ENCODE data around the gene RAMP3.
"Not testable (repeated sequence)": the region's sequence is repeated elsewhere in the genome, so short reads cannot be mapped to it uniquely, and the experiment has no call there.

The RAMP3 gene

GRCh38 chr7:45196374-45196773 lies 38.8 kb downstream of the RAMP3 start:
- DNase-seq (ENCODE audit: low read depth) = peak; percentile 20

DNA sequence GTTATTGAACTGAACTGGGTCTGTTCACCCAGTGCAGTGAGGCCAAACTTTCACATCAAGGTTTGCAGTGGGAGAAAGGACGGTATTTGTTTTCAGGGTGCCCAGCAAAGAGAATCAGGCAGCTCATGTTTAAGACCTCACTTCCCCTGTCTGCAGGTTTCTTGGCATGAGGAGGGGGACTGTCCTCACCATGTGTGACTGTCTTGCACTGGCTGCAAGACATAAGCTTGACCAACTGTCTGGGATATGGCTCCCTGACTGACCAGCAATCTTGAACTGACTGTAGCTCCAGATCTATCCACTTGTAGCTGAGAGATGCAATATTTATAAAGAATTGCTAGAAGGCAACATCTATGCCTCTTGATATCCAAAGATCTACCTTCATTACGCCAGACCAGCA lies 39.9 kb downstream of the RAMP3 start:
- DNase-seq (ENCODE audit: low read depth) = no peak

GRCh38 chr7:45198986-45199385 lies 41.4 kb downstream of the RAMP3 start:
- no peak for DNase-seq (ENCODE audit: low read depth)

DNA sequence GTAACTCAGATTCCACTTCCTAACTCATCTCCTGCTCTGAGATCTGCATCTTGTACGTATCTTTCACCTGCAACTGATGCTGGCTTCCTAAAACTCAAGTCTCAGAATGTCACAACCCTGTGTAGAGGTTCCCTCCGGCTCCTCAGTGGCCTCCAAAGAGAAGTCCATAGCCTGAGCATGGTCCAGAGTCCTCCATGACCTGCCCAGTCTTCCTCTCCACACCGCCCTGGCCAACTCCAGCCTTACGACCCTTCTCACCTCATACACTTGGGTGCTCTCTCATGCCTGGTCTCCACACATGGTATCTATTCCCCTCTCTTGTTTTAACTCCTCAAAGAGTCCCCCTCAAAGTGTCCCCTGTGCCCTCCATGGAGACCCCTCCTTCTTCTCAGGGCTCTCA lies 41.9 kb downstream of the RAMP3 start:
- no peak for DNase-seq (ENCODE audit: low read depth)

- no peak for DNase-seq (ENCODE audit: low read depth)
These were observed 45.0 kb downstream of the RAMP3 start for GRCh38 chr7:45202625-45203024.

DNA sequence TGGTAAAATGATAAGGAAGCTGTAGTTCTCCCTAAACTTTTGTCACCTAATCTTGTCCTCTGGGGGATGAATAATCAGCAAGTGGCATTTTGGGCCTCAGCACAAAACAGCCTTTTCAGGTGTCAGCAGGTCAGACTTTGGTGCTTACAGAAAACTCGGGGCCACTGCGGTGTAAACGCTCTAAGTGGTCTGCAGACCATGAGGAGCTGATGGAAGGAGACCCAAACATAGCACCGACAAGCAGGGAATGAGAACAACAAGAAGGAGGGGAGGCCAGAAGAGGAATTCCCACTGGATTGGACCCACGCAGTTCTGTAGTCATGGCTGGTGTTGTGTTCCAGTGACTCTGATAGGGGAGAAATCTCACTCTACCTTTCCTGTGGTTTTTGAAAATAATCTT lies 45.4 kb downstream of the RAMP3 start:
- DNase-seq (ENCODE audit: low read depth) = no peak

DNA sequence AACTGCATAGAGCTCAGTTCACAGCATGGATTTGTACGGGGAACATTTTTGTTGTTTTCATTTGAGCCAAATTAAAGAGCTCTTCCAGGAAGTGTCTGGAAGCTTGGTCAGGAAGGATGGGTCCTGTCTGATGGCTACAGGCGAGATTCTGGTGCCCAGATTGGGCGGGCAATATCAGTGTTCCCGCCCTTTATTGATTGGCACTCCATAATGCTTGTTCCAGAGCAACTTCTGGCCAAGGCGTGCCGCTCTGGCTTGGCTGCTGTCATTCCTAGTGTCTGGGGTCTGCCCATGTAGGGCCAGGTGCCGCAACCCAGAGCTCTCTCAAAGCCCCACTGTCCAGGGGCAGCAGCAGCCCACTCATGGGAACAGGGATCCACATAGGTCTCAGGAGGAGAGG lies 45.9 kb downstream of the RAMP3 start:
- DNase-seq (ENCODE audit: low read depth) = no peak

DNA sequence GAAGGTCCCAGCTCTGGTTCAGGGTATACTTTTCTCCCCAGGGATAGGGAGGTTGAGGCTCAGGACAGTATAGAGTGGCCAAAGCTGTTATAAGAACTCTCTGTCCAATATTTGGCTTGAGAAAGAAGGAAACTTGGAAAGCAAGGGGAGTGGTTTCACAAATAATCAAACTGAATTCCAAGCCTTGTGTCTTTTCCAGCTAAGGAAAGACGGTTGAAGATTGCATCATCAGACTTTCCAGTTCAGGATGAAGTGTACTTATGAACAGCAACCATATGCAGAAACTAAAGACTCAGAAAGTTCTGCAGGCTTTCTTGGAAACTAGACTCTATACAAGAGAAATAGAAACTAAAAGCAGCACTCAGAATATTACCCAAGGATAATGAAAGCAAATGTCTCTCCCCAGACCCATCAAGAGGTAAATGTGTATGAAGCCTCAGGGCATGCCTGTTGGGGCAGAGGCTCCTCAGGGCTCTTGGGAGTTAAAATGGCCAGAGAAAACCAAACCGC lies 46.4 kb downstream of the RAMP3 start:
- no peak for DNase-seq (ENCODE audit: low read depth)

DNA sequence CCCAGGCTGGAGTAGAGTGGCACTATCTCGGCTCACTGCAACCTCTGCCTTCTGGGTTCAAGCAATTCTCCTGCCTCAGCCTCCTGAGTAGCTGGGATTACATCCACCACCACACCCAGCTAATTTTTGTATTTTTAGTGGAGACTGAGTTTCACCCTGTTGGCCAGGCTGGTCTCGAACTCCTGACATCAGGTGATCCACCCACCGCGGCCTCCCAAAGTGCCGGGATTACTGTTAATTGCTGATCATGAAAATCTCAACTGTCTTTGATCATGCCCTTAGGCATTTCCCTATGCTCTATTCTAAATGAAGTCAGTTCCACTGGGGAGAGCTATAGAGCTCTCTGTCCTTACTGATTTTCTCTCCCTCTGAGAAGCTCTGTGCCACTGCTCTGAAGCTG lies 48.7 kb downstream of the RAMP3 start:
- DNase-seq (ENCODE audit: low read depth) = not testable (repeated sequence)

GRCh38 chr7:45209909-45210308 lies 52.3 kb downstream of the RAMP3 start:
- DNase-seq (ENCODE audit: low read depth) = not testable (repeated sequence)

- no peak for DNase-seq (ENCODE audit: low read depth)
These were observed 53.5 kb downstream of the RAMP3 start for GRCh38 chr7:45211066-45211465.

DNA sequence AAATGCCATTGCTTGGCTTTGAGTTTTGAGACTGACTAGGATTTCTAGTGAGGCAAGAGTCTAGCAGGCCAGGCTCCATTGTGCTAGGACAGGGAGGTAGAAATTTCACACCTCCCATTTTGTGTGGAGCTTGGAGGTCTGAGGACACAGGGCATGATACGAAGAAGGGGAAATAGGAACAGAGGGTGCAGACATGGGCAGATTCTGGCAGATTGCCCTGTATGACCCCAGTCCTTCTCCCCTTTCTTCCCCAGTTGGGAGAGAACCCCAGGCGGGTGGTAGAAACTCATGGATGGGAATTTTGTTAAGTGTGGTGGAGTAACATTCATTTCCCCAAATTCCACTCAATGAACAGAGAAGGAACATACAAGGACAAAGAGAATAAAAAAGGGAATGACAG lies 54.4 kb downstream of the RAMP3 start:
- DNase-seq (ENCODE audit: low read depth) = no peak

DNA sequence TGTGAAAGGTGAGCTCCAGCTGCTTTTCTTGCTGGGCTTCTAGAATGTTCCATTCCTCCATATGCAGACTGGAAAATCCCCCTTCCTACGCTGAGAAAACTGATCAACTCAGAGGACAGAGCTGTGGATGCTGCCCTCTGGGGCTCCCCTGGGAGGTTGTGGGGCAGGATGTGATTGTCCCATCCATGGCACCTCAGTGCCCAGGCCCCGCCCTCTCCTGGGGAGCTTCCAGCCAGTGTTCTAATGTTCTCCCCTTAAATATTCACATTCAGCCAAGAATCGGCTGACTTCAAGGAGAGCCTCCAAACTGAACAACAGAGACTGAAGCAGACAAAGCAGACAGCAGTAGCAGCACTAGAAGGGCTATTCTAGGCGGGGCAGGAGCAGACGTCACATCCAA lies 55.0 kb downstream of the RAMP3 start:
- DNase-seq (ENCODE audit: low read depth) = no peak

- DNase-seq (ENCODE audit: low read depth) = no peak
These were observed 58.0 kb downstream of the RAMP3 start for GRCh38 chr7:45215601-45216062.

GRCh38 chr7:45216181-45216580 lies 58.6 kb downstream of the RAMP3 start:
- no peak for DNase-seq (ENCODE audit: low read depth)

- DNase-seq (ENCODE audit: low read depth) = no peak
These were observed 59.1 kb downstream of the RAMP3 start for GRCh38 chr7:45216622-45217165.

DNA sequence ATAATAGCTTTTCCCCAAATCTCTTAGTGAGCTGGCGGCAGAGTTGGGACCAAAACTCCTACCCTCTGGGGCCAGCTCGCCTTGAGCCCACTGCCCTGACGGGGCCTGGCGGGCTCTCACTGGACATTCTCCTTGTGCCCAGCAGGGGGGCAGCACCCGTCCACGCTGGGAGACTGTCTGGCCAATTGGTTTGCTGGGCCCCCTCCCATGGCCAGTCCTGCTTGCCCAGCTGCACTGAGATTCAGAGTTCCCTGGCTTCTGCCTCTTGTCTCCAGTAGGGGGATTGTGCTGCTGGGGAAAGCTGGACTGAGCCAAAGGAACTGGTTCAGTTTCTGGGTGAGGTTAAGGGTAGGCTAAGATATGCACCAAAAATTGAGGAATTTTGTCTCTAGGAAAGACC lies 59.8 kb downstream of the RAMP3 start:
- DNase-seq (ENCODE audit: low read depth) = no peak

DNA sequence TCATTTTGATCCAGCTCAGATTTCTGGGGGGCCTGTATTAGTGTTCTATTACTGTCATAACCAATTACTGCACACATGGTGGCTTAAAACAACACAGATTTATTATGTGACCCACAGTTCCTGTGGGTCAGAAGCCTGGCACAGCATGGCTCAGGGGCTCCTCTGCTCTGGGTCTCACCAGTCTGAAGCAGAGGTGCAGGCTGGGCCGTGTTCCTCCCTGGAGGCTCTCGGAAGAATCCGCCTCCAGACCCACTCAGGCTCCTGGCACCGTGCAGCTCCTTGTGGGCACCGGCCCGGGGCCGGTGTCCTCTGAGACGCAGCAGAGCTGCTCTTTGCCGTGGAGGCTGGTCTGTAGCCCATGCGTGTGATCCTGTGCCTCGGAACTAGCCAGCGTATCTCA lies 61.5 kb downstream of the RAMP3 start:
- no peak for DNase-seq (ENCODE audit: low read depth)

DNA sequence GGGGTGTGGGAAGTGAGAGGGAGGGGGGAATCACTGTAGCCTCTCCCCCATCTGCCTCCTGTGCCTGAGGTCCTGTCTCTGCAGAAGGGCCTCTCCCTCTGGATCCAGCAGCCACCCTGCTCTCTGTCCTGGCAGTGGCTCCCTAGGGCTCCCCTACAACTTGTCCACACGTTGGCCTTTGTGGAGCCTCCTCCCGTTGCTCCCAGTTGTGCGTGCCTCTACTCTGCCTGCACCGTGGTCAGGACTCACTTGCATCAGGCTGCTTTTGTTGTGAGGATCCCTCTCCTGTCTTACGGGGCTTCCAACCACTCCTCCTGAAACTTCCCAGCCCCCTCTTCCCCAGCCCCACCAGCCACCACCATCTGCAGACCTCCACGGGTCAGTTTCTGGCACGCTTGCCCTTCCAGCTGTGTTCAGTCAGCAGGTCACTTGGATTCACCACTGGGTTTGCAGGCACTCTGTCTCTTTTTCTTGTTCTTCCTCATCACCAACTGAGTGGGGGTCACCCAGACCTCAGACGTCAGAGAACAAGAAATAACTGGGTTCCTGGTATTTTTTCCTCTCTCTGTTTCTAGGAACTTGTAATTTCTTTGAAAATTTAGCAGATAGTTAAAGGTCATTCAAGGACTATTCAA lies 62.3 kb downstream of the RAMP3 start:
- DNase-seq (ENCODE audit: low read depth) = no peak

DNA sequence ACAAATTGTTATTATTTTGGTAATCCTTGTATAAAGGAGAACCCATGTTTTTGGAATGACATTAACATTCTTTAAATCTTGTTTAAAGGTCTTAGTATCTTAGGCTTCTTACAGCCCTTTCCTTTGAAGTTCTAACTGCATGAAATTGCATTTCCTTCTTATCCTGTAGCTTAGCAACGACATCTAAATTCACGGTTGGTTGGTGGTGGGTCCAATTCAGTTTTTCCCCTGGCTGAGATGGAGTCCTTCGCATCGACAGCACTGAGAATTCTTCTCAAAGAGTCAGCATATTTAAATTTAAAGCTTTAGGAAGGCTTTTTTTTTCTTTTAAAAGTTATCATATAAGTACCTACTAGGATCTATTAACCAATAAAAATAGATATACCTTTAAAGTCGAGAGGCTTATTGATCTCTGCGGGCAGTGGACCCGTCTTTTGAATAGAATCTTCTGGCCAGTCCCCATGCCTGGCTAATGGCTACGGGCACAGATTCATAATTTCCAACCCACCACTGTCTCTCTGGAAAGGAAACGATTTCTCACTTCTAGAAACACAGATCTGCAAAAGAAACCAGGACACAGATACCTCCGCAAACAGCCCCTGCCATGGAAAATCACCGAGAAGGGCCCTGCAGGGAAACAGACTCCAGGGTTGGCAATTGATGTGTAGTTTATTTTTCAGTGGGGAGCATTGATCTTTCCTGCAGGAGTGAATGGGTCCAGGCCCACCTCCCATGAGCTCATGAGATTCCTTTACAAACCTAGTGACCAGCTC lies 63.4 kb downstream of the RAMP3 start:
- no peak for DNase-seq (ENCODE audit: low read depth)

DNA sequence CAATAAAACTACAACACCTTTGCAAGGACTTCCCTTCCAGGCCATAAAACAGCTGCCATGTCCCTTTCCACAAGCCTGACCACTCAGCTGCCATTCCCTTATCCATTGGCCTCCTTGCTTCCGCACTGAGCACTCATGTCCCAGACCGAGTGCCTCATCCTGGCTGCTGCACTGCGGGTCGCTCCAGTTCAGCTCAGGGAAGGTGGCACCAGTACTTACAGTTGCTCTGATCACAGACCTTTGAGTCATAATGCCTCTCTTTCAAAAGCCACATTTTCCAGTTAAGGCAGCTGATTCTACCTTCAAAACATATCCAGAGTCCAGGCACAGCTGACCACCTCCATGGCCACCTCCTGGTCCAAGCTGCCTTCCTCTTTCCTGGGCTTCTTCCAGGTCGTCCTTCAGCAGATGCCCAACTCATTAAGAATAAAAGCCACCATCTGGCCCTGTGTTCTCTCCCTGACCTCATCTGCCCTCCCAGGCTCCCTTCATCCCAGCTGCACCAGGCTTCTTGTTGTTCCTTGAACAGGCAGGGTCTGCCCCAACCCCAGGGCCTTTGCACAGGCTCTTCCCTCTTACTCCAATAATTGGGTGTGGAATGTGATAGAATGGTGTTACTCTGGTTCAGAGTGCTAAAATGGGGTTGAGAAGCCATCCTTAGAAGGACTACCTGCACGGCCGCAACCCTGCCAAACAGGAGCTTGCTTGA lies 64.5 kb downstream of the RAMP3 start:
- DNase-seq (ENCODE audit: low read depth) = no peak

- no peak for DNase-seq (ENCODE audit: low read depth)
These were observed 65.5 kb downstream of the RAMP3 start for GRCh38 chr7:45223078-45223477.

All from stimulated activated CD4-positive, alpha-beta T cell treated with anti-CD3 and anti-CD28 coated beads, Interleukin-2, amount 100 ng/mL, for 4 hours (primary cell).